ENCODE measurements around the gene AIRE.

GRCh38 chr21:44296103-44296519 is 10.4 kb downstream of the AIRE start:
- TF ChIP-seq CTCF (IDR thresholded peaks at IDR 0.05; ENCODE audit: poor library complexity, severe bottlenecking) (no peak), REST (IDR thresholded peaks at IDR 0.05; ENCODE audit: borderline replicate concordance) (no peak), EZH2 (IDR thresholded peaks at IDR 0.05; ENCODE audit: borderline replicate concordance, insufficient read depth, low read length, poor library complexity, severe bottlenecking) (no peak), POLR2AphosphoS5 (IDR thresholded peaks at IDR 0.05) (no peak), MXI1 (conservative IDR thresholded peaks at IDR 0.05; ENCODE audit: poor library complexity, severe bottlenecking) (no peak), RAD21 (conservative IDR thresholded peaks at IDR 0.05) (no peak), SMC3 (conservative IDR thresholded peaks at IDR 0.05; ENCODE audit: poor library complexity) (no peak), TAF1 (IDR thresholded peaks at IDR 0.05; ENCODE audit: low read depth) (no peak), EP300 (conservative IDR thresholded peaks at IDR 0.05; ENCODE audit: poor library complexity, severe bottlenecking) (no peak)
